ENCODE results near the gene USPL1. TPM values are rescaled to one million over a fixed set of nuclear protein-coding genes. Genes with fewer than 3 reads are reported as not detected.
A peak's percentile ranks its signal among the peaks of the same experiment; 100 is the strongest.

The USPL1 gene
- total RNA-seq, 1 experiment from 2014 or later, result 14.3 TPM

GRCh38 chr13:30700364-30700763 lies 82.6 kb downstream of the USPL1 start:
- no peak overlapping the region for H3K27ac Mint-ChIP-seq

GRCh38 chr13:30702006-30702405 lies 84.3 kb downstream of the USPL1 start:
- Mint-ChIP-seq H3K4me3 (no peak overlapping the region), H3K4me1 (peaks cover 22% of the 10 kb centered on the region), H3K36me3 (no peaks in the 10 kb centered on the region), H3K27me3 (ENCODE audit: low read depth) (no peaks in the 10 kb centered on the region), H3K9me3 (peaks cover 3% of the 10 kb centered on the region; the same call in 1 of the 2 replicates), H3K27ac (no peak overlapping the region)
- no peak for DNase-seq (ENCODE audit: low spot score)
- ATAC-seq, result peak; percentile 44; the same call in 1 of the 2 replicates
- TF ChIP-seq HMGA2 (CRISPR knock-in tag; IDR thresholded peaks at IDR 0.05) (no peak), SP1 (CRISPR knock-in tag; conservative IDR thresholded peaks at IDR 0.05) (no peak), MYBL2 (CRISPR knock-in tag; IDR thresholded peaks at IDR 0.05) (no peak), ZNF281 (CRISPR knock-in tag; IDR thresholded peaks at IDR 0.05) (no peak), ESRRA (CRISPR knock-in tag; IDR thresholded peaks at IDR 0.05; ENCODE audit: borderline replicate concordance) (no peak), AFF4 (CRISPR knock-in tag; IDR thresholded peaks at IDR 0.05; ENCODE audit: borderline replicate concordance) (no peak), EMX1 (CRISPR knock-in tag; IDR thresholded peaks at IDR 0.05) (no peak), ATF2 (CRISPR knock-in tag; IDR thresholded peaks at IDR 0.05; ENCODE audit: borderline replicate concordance, low read depth) (no peak), ZNF396 (CRISPR knock-in tag; IDR thresholded peaks at IDR 0.05; ENCODE audit: borderline replicate concordance) (no peak), FOXJ3 (CRISPR knock-in tag; IDR thresholded peaks at IDR 0.05; ENCODE audit: borderline replicate concordance) (no peak), CREB1 (CRISPR knock-in tag; IDR thresholded peaks at IDR 0.05) (no peak), ZSCAN18 (CRISPR knock-in tag; IDR thresholded peaks at IDR 0.05) (no peak)
- CTCF ChIA-PET, result no interaction called here
- POLR2A ChIA-PET, result no interaction called here

More at GRCh38 chr13:30700364-30700763, 82.6 kb downstream of the USPL1 start:
- Mint-ChIP-seq H3K9me3 (no peaks in the 10 kb centered on the region), H3K4me1 (peaks cover 28% of the 10 kb centered on the region), H3K27me3 (ENCODE audit: low read depth) (no peaks in the 10 kb centered on the region), H3K36me3 (no peaks in the 10 kb centered on the region), H3K4me3 (no peak overlapping the region)
- no peak for TF ChIP-seq ZNF138 (CRISPR knock-in tag; conservative IDR thresholded peaks at IDR 0.05)
- DNase-seq (ENCODE audit: low spot score), result no peak
- no peak for ATAC-seq
- POLR2A ChIA-PET, result no interaction called here
- CTCF ChIA-PET, result no interaction called here

GRCh38 chr13:30704596-30704995 lies 86.9 kb downstream of the USPL1 start:
- Mint-ChIP-seq H3K27me3 (ENCODE audit: low read depth) (no peaks in the 10 kb centered on the region), H3K9me3 (peaks cover 3% of the 10 kb centered on the region; the same call in 1 of the 2 replicates), H3K4me3 (no peak overlapping the region), H3K4me1 (peaks cover 15% of the 10 kb centered on the region), H3K36me3 (no peaks in the 10 kb centered on the region), H3K27ac (no peak overlapping the region)
- DNase-seq (ENCODE audit: low spot score), result no peak
- CTCF ChIA-PET, result interaction anchor here (1.5 kb wide), 1 partner anchor 161 kb away, joined by 3 read pairs; no protein-coding TSS in a partner anchor
- POLR2A ChIA-PET, result no interaction called here
- no peak for ATAC-seq
- TF ChIP-seq NR1H2 (CRISPR knock-in tag; IDR thresholded peaks at IDR 0.05) (no peak), NR2C2 (CRISPR knock-in tag; IDR thresholded peaks at IDR 0.05) (no peak), FOXP4 (CRISPR knock-in tag; IDR thresholded peaks at IDR 0.05) (no peak), HMGA2 (CRISPR knock-in tag; IDR thresholded peaks at IDR 0.05) (no peak), MLX (CRISPR knock-in tag; IDR thresholded peaks at IDR 0.05) (no peak), FOXP1 (CRISPR knock-in tag; IDR thresholded peaks at IDR 0.05; ENCODE audit: borderline replicate concordance) (no peak), ZNF263 (CRISPR knock-in tag; IDR thresholded peaks at IDR 0.05; ENCODE audit: low read depth) (no peak), ZNF396 (CRISPR knock-in tag; IDR thresholded peaks at IDR 0.05; ENCODE audit: borderline replicate concordance) (no peak), PRRX2 (CRISPR knock-in tag; IDR thresholded peaks at IDR 0.05) (no peak)

Measured in WTC11 (cell line).